ENCODE measurements around the gene DOLK. TPM values are rescaled to one million over a fixed set of nuclear protein-coding genes. Genes with fewer than 3 reads are reported as not detected.

DOLK gene
- total RNA-seq, 1 experiment from 2014 or later, result 29.7 TPM

GRCh38 chr9:128916204-128916603 lies 31.2 kb downstream of the DOLK start:
- DNase-seq, result no peak
- Histone ChIP-seq H3K36me3 (peaks cover 18% of the 10 kb centered on the region), H3K9me3 (no peaks in the 10 kb centered on the region), H3K4me3 (no peak overlapping the region), H3K27me3 (no peaks in the 10 kb centered on the region)

- peaks cover 27% of the 10 kb centered on the region for H3K36me3 ChIP-seq
- no peak for DNase-seq
- no peaks in the 10 kb centered on the region for H3K27me3 ChIP-seq
- H3K9me3 ChIP-seq, result no peaks in the 10 kb centered on the region
- H3K4me3 ChIP-seq, result no peak overlapping the region
Observed at GRCh38 chr9:128913995-128914772, 33.2 kb downstream of the DOLK start.

GRCh38 chr9:128913048-128913900 lies 34.1 kb downstream of the DOLK start:
- Histone ChIP-seq H3K27me3 (no peaks in the 10 kb centered on the region), H3K4me3 (no peak overlapping the region), H3K9me3 (no peaks in the 10 kb centered on the region), H3K36me3 (peaks cover 33% of the 10 kb centered on the region)
- no peak for DNase-seq

GRCh38 chr9:128912270-128912853 lies 35.0 kb downstream of the DOLK start:
- DNase-seq, result peak; percentile 61
- Histone ChIP-seq H3K27me3 (no peaks in the 10 kb centered on the region), H3K36me3 (peaks cover 37% of the 10 kb centered on the region), H3K9me3 (no peaks in the 10 kb centered on the region), H3K4me3 (no peak overlapping the region)

GRCh38 chr9:128911529-128912035 lies 35.8 kb downstream of the DOLK start:
- Histone ChIP-seq H3K27me3 (no peaks in the 10 kb centered on the region), H3K4me3 (no peak overlapping the region), H3K9me3 (no peaks in the 10 kb centered on the region), H3K36me3 (peaks cover 36% of the 10 kb centered on the region)
- peak; percentile 76 for DNase-seq

GRCh38 chr9:128910906-128911305 lies 36.5 kb downstream of the DOLK start:
- Histone ChIP-seq H3K9me3 (no peaks in the 10 kb centered on the region), H3K4me3 (no peak overlapping the region), H3K36me3 (peaks cover 32% of the 10 kb centered on the region), H3K27me3 (no peaks in the 10 kb centered on the region)
- DNase-seq, result no peak

- peaks cover 32% of the 10 kb centered on the region for H3K36me3 ChIP-seq
- no peak for DNase-seq
Observed at GRCh38 chr9:128909859-128910258, 37.5 kb downstream of the DOLK start.

GRCh38 chr9:128908372-128908771 lies 39.0 kb downstream of the DOLK start:
- no peak for DNase-seq
- H3K9me3 ChIP-seq, result no peaks in the 10 kb centered on the region
- no peaks in the 10 kb centered on the region for H3K27me3 ChIP-seq
- peaks cover 32% of the 10 kb centered on the region for H3K36me3 ChIP-seq
- no peak overlapping the region for H3K4me3 ChIP-seq

More at GRCh38 chr9:128909859-128910258, 37.5 kb downstream of the DOLK start:
- no peak overlapping the region for H3K4me3 ChIP-seq
- no peaks in the 10 kb centered on the region for H3K9me3 ChIP-seq
- H3K27me3 ChIP-seq, result no peaks in the 10 kb centered on the region

GRCh38 chr9:128906741-128907140 lies 40.7 kb downstream of the DOLK start:
- no peaks in the 10 kb centered on the region for H3K9me3 ChIP-seq
- no peaks in the 10 kb centered on the region for H3K27me3 ChIP-seq
- no peak for DNase-seq

GRCh38 chr9:128905964-128906363 lies 41.4 kb downstream of the DOLK start:
- Histone ChIP-seq H3K9me3 (no peaks in the 10 kb centered on the region), H3K36me3 (peaks cover 22% of the 10 kb centered on the region), H3K27me3 (no peaks in the 10 kb centered on the region), H3K4me3 (no peak overlapping the region)
- DNase-seq, result no peak

More at GRCh38 chr9:128906741-128907140, 40.7 kb downstream of the DOLK start:
- Histone ChIP-seq H3K4me3 (no peak overlapping the region), H3K36me3 (peaks cover 24% of the 10 kb centered on the region)

GRCh38 chr9:128903871-128904620 lies 43.4 kb downstream of the DOLK start:
- H3K4me3 ChIP-seq, result no peak overlapping the region
- H3K36me3 ChIP-seq, result peaks cover 14% of the 10 kb centered on the region
- DNase-seq, result no peak
- no peaks in the 10 kb centered on the region for H3K9me3 ChIP-seq
- no peaks in the 10 kb centered on the region for H3K27me3 ChIP-seq

GRCh38 chr9:128903079-128903461 lies 44.3 kb downstream of the DOLK start:
- Histone ChIP-seq H3K4me3 (no peak overlapping the region), H3K27me3 (no peaks in the 10 kb centered on the region), H3K36me3 (peaks cover 10% of the 10 kb centered on the region), H3K9me3 (no peaks in the 10 kb centered on the region)
- DNase-seq, result no peak

GRCh38 chr9:128902351-128903078 lies 44.9 kb downstream of the DOLK start:
- Histone ChIP-seq H3K36me3 (peaks cover 6% of the 10 kb centered on the region), H3K27me3 (no peaks in the 10 kb centered on the region), H3K4me3 (no peak overlapping the region), H3K9me3 (no peaks in the 10 kb centered on the region)
- no peak for DNase-seq

- H3K27me3 ChIP-seq, result no peaks in the 10 kb centered on the region
- no peaks in the 10 kb centered on the region for H3K9me3 ChIP-seq
- no peak for DNase-seq
- H3K36me3 ChIP-seq, result peaks cover 6% of the 10 kb centered on the region
- H3K4me3 ChIP-seq, result no peak overlapping the region
Observed at GRCh38 chr9:128901822-128902221, 45.6 kb downstream of the DOLK start.

- H3K36me3 ChIP-seq, result peaks cover 11% of the 10 kb centered on the region
- no peak for DNase-seq
- no peak overlapping the region for H3K4me3 ChIP-seq
- no peaks in the 10 kb centered on the region for H3K9me3 ChIP-seq
- H3K27me3 ChIP-seq, result no peaks in the 10 kb centered on the region
Observed at GRCh38 chr9:128901379-128901778, 46.0 kb downstream of the DOLK start.

Measured in MG63 (cell line).